BLaER1 treated with 17β-estradiol and CSF1 and Interleukin-3, amounts not matched to agents 10 nM and 100 nM (cell line): ENCODE results near the gene DMD.

ENCODE experiments used
- H3K27ac ChIP-seq, 11 experiments: shearing (Covaris generic); formaldehyde crosslinking; 2 replicates each; pipeline ENCODE4 v1.8.1; 2022
- H3K27me3 ChIP-seq, 11 experiments: shearing (Covaris generic); formaldehyde crosslinking; 2 replicates each; pipeline ENCODE4 v1.8.1; 2022
- H3K36me3 ChIP-seq, 11 experiments: shearing (Covaris generic); formaldehyde crosslinking; 2 replicates each; pipeline ENCODE4 v1.8.1; 2022
- H3K4me1 ChIP-seq, 10 experiments: shearing (Covaris generic); formaldehyde crosslinking; 2 replicates each; pipeline ENCODE4 v1.8.1; 2022
- H3K4me2 ChIP-seq, 11 experiments: shearing (Covaris generic); formaldehyde crosslinking; 2 replicates each; pipeline ENCODE4 v1.8.1; 2022
- H3K4me3 ChIP-seq, 10 experiments: shearing (Covaris generic); formaldehyde crosslinking; 2 replicates each; pipeline ENCODE4 v1.8.1; 2022
- H3K9ac ChIP-seq, 11 experiments: shearing (Covaris generic); formaldehyde crosslinking; 2 replicates each; pipeline ENCODE4 v1.8.1; 2022
- H3K9me3 ChIP-seq, 11 experiments: shearing (Covaris generic); formaldehyde crosslinking; replicated peaks in 1 of 11; 2 replicates each; pipeline ENCODE4 v1.8.1; 2022
- H4K20me1 ChIP-seq, 11 experiments: shearing (Covaris generic); formaldehyde crosslinking; 2 replicates each; pipeline ENCODE4 v1.8.1; 2022
- Cebpa-rat ChIP-seq, 11 experiments: shearing (Covaris generic); IDR thresholded peaks; 2 replicates each; pipeline ENCODE4 v1.8.1; 2022

DMD gene

DNA sequence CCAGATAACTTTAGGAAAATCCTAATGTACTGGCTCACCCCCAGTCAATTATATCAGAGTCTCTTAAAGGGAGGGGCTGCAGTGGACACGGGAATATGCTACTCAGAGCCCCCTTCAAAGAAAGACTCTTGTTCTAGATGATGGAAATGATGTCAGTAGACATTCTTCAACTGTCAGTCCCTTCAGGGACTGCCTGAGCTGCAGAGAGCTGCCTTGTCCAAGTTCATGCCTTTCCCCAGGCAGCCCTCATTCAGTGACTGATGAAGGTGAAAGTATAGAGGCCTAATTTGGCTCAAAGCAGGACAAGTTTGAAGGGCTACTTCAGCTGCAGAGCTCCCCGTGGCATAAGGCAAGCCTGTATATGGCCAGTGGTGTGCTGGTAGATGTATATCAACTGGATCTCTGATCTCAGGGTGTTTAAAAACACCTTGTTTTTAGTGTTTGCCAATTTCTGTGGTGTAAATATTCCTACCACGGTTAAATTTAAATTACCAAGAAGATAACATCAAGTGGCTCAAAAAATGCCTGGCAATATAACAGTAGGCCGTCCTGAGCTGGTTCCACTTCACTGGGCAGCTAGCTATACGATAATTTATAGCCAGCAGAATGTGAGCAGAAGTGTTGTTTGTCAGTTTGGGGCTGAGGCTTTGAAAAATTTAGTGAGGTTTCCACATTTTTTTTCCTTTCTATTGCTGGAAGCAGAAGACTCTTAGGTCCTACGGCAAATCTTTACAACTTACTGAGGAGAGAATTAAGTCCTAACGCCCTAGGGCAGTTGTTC, 1390.7 kb downstream of the DMD start:
- H3K4me2 ChIP-seq = peak overlapping the region in 3 of 11 experiments; percentile 12 to 28 (median 22); a peak in 2 of 22 replicates
- no peak overlapping the region for H3K27ac ChIP-seq
- no peak for TF ChIP-seq Cebpa-rat (IDR thresholded peaks at IDR 0.05)
- H3K9me3 ChIP-seq = no peaks in the 10 kb centered on the region
- H3K9ac ChIP-seq = no peak overlapping the region
- peaks cover 50 to 97% (median 88%) of the 10 kb centered on the region in 11 experiments for H3K27me3 ChIP-seq
- no peak overlapping the region for H3K4me3 ChIP-seq
- H3K36me3 ChIP-seq = no peaks in the 10 kb centered on the region
- H3K4me1 ChIP-seq = peaks cover 0 to 12% (median 0%) of the 10 kb centered on the region in 10 experiments; a peak in 5 of 20 replicates
- H4K20me1 ChIP-seq = no peaks in the 10 kb centered on the region; a peak in 3 of 22 replicates

DNA sequence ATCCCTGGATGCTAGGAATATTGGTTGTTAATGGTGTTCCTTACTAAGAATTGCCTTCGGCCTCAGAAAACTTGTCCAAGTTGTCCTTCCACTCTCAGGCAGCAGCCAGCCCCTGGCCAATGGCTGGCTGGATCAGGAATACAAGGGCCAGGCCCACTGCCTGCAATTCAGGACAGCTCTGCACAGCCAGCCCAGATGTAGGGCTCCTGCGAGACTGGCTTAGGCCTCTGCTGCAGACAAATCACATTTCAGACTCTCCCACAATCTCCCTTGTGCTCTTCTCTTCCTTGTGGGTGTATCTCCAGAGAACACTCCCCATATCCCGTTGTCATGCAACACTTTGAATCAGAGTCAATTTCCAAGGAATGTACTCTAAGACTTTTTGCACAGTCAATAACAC, 1391.9 kb downstream of the DMD start:
- no peak overlapping the region for H3K4me3 ChIP-seq
- H3K27me3 ChIP-seq = peaks cover 50 to 98% (median 87%) of the 10 kb centered on the region in 11 experiments
- H3K4me1 ChIP-seq = peaks cover 0 to 12% (median 0%) of the 10 kb centered on the region in 10 experiments; a peak in 5 of 20 replicates
- no peaks in the 10 kb centered on the region for H3K9me3 ChIP-seq
- H3K9ac ChIP-seq = no peak overlapping the region
- TF ChIP-seq Cebpa-rat (IDR thresholded peaks at IDR 0.05) = no peak
- no peak overlapping the region for H3K4me2 ChIP-seq
- no peaks in the 10 kb centered on the region; a peak in 3 of 22 replicates for H4K20me1 ChIP-seq
- H3K27ac ChIP-seq = no peak overlapping the region
- no peaks in the 10 kb centered on the region for H3K36me3 ChIP-seq

DNA sequence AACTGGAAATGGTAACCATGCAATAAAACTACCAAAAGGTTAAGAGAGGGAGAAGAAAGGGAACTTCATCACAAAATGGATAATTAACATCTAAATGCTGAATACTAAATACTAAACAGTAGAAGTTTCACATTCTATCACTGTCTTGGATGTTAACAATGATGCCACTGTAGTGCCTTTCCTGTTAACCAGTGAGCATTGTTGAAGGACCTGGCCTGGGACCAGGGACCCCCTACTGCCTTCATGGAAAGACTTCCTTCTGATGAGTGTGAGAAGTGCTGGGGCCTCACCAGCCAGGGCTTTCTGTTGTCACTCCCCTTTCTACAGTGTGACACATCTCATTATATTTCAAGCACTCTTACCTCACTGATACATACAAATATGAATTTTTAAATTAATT, 1400.2 kb downstream of the DMD start:
- Histone ChIP-seq H4K20me1 (no peaks in the 10 kb centered on the region), H3K9me3 (peaks cover 0 to 9% (median 0%) of the 10 kb centered on the region in 11 experiments; a peak in 4 of 22 replicates), H3K27ac (no peak overlapping the region), H3K4me3 (no peak overlapping the region), H3K4me1 (no peaks in the 10 kb centered on the region), H3K4me2 (no peak overlapping the region), H3K9ac (no peak overlapping the region), H3K36me3 (no peaks in the 10 kb centered on the region), H3K27me3 (peaks cover 22 to 73% (median 55%) of the 10 kb centered on the region in 11 experiments)
- no peak for TF ChIP-seq Cebpa-rat (IDR thresholded peaks at IDR 0.05)

DNA sequence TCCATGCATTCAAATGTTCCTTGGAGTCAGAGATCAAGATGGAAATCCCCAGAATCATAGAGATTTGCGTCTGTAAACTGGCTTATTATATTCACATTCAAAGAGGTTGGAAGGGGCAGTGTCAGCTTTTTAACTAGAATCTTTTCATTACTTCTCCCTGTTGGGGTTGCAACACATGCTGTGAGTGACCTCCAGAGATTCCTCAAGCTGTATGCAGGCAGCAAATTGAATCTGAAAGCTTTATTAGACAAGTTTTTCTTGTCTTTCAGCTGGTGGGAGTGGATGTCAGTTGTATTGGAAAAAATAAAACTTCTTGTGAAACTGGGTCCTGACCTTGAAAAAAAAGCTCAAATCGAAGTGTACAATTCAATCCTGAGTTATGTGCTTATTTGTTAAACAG, 1403.0 kb downstream of the DMD start:
- no peak overlapping the region for H3K4me3 ChIP-seq
- H3K36me3 ChIP-seq = no peaks in the 10 kb centered on the region
- H3K4me2 ChIP-seq = no peak overlapping the region
- TF ChIP-seq Cebpa-rat (IDR thresholded peaks at IDR 0.05) = no peak
- H3K27me3 ChIP-seq = peaks cover 41 to 79% (median 69%) of the 10 kb centered on the region in 11 experiments
- peaks cover 0 to 7% (median 0%) of the 10 kb centered on the region in 11 experiments; a peak in 4 of 22 replicates for H3K9me3 ChIP-seq
- H3K9ac ChIP-seq = no peak overlapping the region
- H3K4me1 ChIP-seq = no peaks in the 10 kb centered on the region
- no peak overlapping the region for H3K27ac ChIP-seq
- no peaks in the 10 kb centered on the region for H4K20me1 ChIP-seq

DNA sequence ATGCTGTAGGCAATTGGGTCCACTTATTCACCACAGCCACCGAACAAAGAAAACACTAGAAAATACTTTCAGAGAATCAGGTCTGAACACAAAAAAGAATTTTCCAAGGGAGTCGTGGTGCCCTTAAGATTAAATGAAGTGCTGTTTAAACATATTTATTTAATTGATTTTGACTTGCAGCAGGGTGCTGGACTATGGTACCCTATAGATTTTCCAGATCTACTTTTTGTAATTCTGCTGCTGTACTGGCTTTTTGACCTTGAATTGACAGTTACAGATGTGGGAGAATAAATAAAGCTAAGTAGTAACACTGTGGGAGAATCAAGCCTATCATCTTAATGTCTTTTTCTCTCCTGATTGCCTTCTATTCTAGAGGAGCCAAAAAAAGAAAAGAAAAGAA, 1404.2 kb downstream of the DMD start:
- Histone ChIP-seq H3K9me3 (peaks cover 0 to 4% (median 0%) of the 10 kb centered on the region in 11 experiments; a peak in 1 of 22 replicates), H3K27me3 (peaks cover 45 to 86% (median 81%) of the 10 kb centered on the region in 11 experiments), H3K27ac (no peak overlapping the region), H3K9ac (no peak overlapping the region), H3K4me2 (no peak overlapping the region), H3K4me1 (no peaks in the 10 kb centered on the region), H4K20me1 (no peaks in the 10 kb centered on the region), H3K4me3 (no peak overlapping the region), H3K36me3 (no peaks in the 10 kb centered on the region)
- no peak for TF ChIP-seq Cebpa-rat (IDR thresholded peaks at IDR 0.05)

DNA sequence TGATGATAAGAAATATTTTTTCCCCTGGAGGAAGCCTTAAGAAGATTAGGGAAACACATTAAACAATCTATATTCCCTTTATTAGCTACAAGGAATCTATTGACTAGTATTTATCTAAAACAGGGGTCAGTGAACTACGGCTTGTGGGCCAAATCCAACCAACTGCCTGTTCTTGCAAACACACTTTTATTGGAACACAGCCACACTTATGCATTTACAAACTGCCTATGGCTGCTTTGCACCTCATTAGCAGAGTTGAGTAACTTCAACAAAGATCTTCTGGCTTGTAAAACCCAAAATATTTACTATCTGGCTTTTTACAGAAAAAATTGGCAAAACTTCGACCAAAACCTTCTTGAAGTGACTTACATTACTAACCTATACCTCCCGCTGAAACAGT, 1405.6 kb downstream of the DMD start:
- no peak overlapping the region for H3K27ac ChIP-seq
- no peak overlapping the region for H3K4me3 ChIP-seq
- H3K36me3 ChIP-seq = no peaks in the 10 kb centered on the region
- H3K4me1 ChIP-seq = no peaks in the 10 kb centered on the region
- H3K9me3 ChIP-seq = peaks cover 0 to 4% (median 0%) of the 10 kb centered on the region in 11 experiments; a peak in 1 of 22 replicates
- H3K4me2 ChIP-seq = no peak overlapping the region
- H4K20me1 ChIP-seq = no peaks in the 10 kb centered on the region
- TF ChIP-seq Cebpa-rat (IDR thresholded peaks at IDR 0.05) = no peak
- peaks cover 53 to 92% (median 86%) of the 10 kb centered on the region in 11 experiments for H3K27me3 ChIP-seq
- H3K9ac ChIP-seq = no peak overlapping the region

DNA sequence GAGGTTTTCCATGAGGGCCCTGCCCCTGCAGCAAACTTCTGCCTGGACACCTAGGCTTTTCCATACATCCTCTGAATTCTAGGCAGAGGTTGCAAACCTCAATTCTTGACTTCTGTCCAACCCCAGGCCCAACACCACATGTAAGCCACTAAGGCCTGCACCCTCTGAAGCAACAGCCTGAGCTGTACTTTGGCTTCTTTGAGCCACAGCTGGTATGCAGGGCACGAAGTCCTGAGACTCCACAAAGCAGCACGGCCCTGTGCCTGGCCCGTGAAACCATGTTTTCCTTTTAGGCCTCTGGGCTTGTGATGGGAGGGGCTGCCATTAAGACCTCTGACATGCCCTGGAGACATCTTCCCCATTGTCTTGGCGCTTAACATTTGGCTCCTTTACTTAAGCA, 1411.1 kb downstream of the DMD start:
- Histone ChIP-seq H3K27me3 (peaks cover 63 to 100% (median 98%) of the 10 kb centered on the region in 11 experiments), H3K4me1 (peaks cover 0 to 16% (median 0%) of the 10 kb centered on the region in 10 experiments; a peak in 6 of 20 replicates)

DNA sequence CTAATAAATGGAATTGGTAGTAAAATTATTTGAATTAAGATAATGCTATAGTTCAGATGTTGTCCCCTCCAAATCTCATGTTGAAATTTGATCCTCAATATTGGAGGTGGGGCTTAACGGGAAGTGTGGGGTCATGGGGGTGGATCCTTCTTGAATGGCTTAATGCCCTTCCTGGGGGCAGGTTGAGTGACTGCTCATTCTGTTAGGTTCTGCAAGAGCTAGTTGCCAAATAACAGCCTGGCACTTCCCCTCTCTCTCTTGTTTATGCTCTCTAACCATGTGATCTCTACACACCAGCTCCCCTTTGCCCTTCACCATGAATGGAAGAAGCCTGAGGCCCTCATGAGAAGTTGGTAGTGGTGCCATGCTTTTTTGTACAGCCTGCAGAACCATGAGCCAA, 1414.7 kb downstream of the DMD start:
- Histone ChIP-seq H3K9ac (no peak overlapping the region), H3K4me3 (no peak overlapping the region), H3K9me3 (peaks cover 12 to 25% (median 19%) of the 10 kb centered on the region in 11 experiments), H4K20me1 (no peaks in the 10 kb centered on the region), H3K27me3 (peaks cover 59 to 100% (median 98%) of the 10 kb centered on the region in 11 experiments), H3K27ac (no peak overlapping the region), H3K4me1 (peaks cover 0 to 16% (median 4%) of the 10 kb centered on the region in 10 experiments; a peak in 9 of 20 replicates), H3K4me2 (no peak overlapping the region), H3K36me3 (no peaks in the 10 kb centered on the region)
- no peak for TF ChIP-seq Cebpa-rat (IDR thresholded peaks at IDR 0.05)

More for the DNA sequence above, 1411.1 kb downstream of the DMD start:
- H3K27ac ChIP-seq = no peak overlapping the region
- no peak for TF ChIP-seq Cebpa-rat (IDR thresholded peaks at IDR 0.05)
- H3K36me3 ChIP-seq = no peaks in the 10 kb centered on the region
- H3K9me3 ChIP-seq = peaks cover 0 to 15% (median 6%) of the 10 kb centered on the region in 11 experiments; a peak in 8 of 22 replicates
- H4K20me1 ChIP-seq = no peaks in the 10 kb centered on the region
- H3K4me2 ChIP-seq = no peak overlapping the region
- no peak overlapping the region for H3K4me3 ChIP-seq
- H3K9ac ChIP-seq = no peak overlapping the region

DNA sequence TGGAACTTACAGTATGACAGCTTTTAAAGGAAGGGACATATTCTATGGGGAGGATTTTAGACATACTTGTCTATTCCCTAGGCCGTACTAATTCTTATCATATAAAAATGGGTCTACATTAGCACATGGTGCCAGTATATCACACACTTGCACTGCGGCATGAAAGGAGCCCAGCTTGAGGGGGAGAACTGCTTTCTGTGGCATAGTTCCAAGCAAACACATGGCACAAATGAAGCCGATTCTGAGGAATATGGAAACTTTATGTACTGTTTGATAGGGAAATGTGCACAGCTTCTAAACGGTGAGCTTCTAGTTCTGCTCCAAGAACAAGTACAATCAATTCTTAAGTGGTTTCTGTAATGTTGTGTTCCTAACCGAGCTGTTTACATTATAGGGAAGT, 1463.9 kb downstream of the DMD start:
- H3K9me3 ChIP-seq = peaks cover 0 to 13% (median 8%) of the 10 kb centered on the region in 11 experiments; a peak in 12 of 22 replicates
- H3K27me3 ChIP-seq = peaks cover 59 to 81% (median 78%) of the 10 kb centered on the region in 11 experiments
- no peak overlapping the region for H3K4me2 ChIP-seq
- no peaks in the 10 kb centered on the region; a peak in 1 of 22 replicates for H4K20me1 ChIP-seq
- no peaks in the 10 kb centered on the region for H3K4me1 ChIP-seq
- no peak for TF ChIP-seq Cebpa-rat (IDR thresholded peaks at IDR 0.05)
- no peak overlapping the region for H3K27ac ChIP-seq
- no peak overlapping the region for H3K4me3 ChIP-seq
- H3K36me3 ChIP-seq = no peaks in the 10 kb centered on the region
- no peak overlapping the region for H3K9ac ChIP-seq
